HUES64 (cell line): ENCODE results near the gene TEX26.
"Not testable (repeated sequence)": the region's sequence is repeated elsewhere in the genome, so short reads cannot be mapped to it uniquely, and the experiment has no call there.

Source experiments
- H3K27ac ChIP-seq: 2 replicates; pipeline ENCODE4 v1.7.0; 2013; ENCODE audit warnings: low read depth, low read length, inconsistent platforms
- H3K27me3 ChIP-seq: 2 replicates; pipeline ENCODE4 v1.6.1; 2013; ENCODE audit warnings: mild to moderate bottlenecking, low read length; ENCODE audit not compliant: insufficient read depth
- H3K36me3 ChIP-seq: 2 replicates; pipeline ENCODE4 v1.6.1; 2013; ENCODE audit warnings: mild to moderate bottlenecking, low read length; ENCODE audit not compliant: insufficient read depth
- H3K4me1 ChIP-seq: 2 replicates; pipeline ENCODE4 v1.6.1; 2013; ENCODE audit warnings: mild to moderate bottlenecking, low read length, moderate library complexity; ENCODE audit not compliant: insufficient read depth
- H3K4me3 ChIP-seq: 2 replicates; pipeline ENCODE4 v1.5.1; 2013; ENCODE audit warnings: mild to moderate bottlenecking, low read length, moderate library complexity
- H3K9ac ChIP-seq: 2 replicates; pipeline ENCODE4 v1.6.1; 2013; ENCODE audit warnings: mild to moderate bottlenecking, low read depth, low read length
- H3K9me3 ChIP-seq: 2 replicates; pipeline ENCODE4 v1.6.1; 2013; ENCODE audit warnings: low read depth, low read length; ENCODE audit not compliant: insufficient read depth
- WGBS: fragments of 150-250, 120-280 bp; methylation state at CpG from one replicate; pipeline ENCODE4 v1.1.7; 2013; ENCODE audit warnings: missing lambda C conversion rate; 5-methylcytosine and 5-hydroxymethylcytosine counted together

TEX26 gene

GRCh38 chr13:30920162-30920909, 12.1 kb upstream of the TEX26 start:
- 0 out of 2 replicates have a peak, but pooled peaks cover 4% of the 10 kb centered on the region for H3K4me1 ChIP-seq
- no peak overlapping the region for H3K4me3 ChIP-seq
- 97% methylated on average over 5 of the region's 5 CpGs for WGBS
- no peak overlapping the region for H3K27ac ChIP-seq
- H3K27me3 ChIP-seq = no peaks in the 10 kb centered on the region
- no peaks in the 10 kb centered on the region for H3K36me3 ChIP-seq
- H3K9me3 ChIP-seq = no peaks in the 10 kb centered on the region
- no peak overlapping the region for H3K9ac ChIP-seq

GRCh38 chr13:30923418-30923817, 9.0 kb upstream of the TEX26 start:
- no peak overlapping the region for H3K9ac ChIP-seq
- H3K4me1 ChIP-seq = no peaks in the 10 kb centered on the region
- no peak overlapping the region for H3K27ac ChIP-seq
- no peak overlapping the region for H3K4me3 ChIP-seq
- H3K36me3 ChIP-seq = no peaks in the 10 kb centered on the region
- H3K27me3 ChIP-seq = no peaks in the 10 kb centered on the region
- H3K9me3 ChIP-seq = no peaks in the 10 kb centered on the region
- 94% methylated on average over 1 of the region's 1 CpG for WGBS

GRCh38 chr13:30924721-30925120, 7.7 kb upstream of the TEX26 start:
- no peaks in the 10 kb centered on the region for H3K4me1 ChIP-seq
- WGBS = 93% methylated on average over 3 of the region's 3 CpGs

GRCh38 chr13:30925429-30925828, 7.0 kb upstream of the TEX26 start:
- H3K9me3 ChIP-seq = no peaks in the 10 kb centered on the region
- H3K27ac ChIP-seq = no peak overlapping the region
- no peaks in the 10 kb centered on the region for H3K27me3 ChIP-seq
- no peaks in the 10 kb centered on the region for H3K4me1 ChIP-seq
- no peak overlapping the region for H3K9ac ChIP-seq
- H3K36me3 ChIP-seq = no peaks in the 10 kb centered on the region
- no peak overlapping the region for H3K4me3 ChIP-seq
- WGBS = 94% methylated on average over 1 of the region's 1 CpG

More at GRCh38 chr13:30924721-30925120, 7.7 kb upstream of the TEX26 start:
- H3K36me3 ChIP-seq = no peaks in the 10 kb centered on the region
- H3K27me3 ChIP-seq = no peaks in the 10 kb centered on the region
- no peak overlapping the region for H3K9ac ChIP-seq
- no peak overlapping the region for H3K4me3 ChIP-seq
- no peaks in the 10 kb centered on the region for H3K9me3 ChIP-seq
- H3K27ac ChIP-seq = no peak overlapping the region

- Histone ChIP-seq H3K4me3 (no peak overlapping the region), H3K27ac (no peak overlapping the region), H3K36me3 (no peaks in the 10 kb centered on the region), H3K9me3 (no peaks in the 10 kb centered on the region), H3K27me3 (peaks cover 7% of the 10 kb centered on the region), H3K9ac (no peak overlapping the region), H3K4me1 (no peaks in the 10 kb centered on the region)
- WGBS = 98% methylated on average over 3 of the region's 3 CpGs
These were observed 5.7 kb upstream of the TEX26 start for GRCh38 chr13:30926781-30927180.

- H3K27me3 ChIP-seq = peaks cover 11% of the 10 kb centered on the region
- WGBS = 88% methylated on average over 3 of the region's 3 CpGs
- H3K9me3 ChIP-seq, H3K4me3 ChIP-seq, H3K27ac ChIP-seq, H3K9ac ChIP-seq, H3K4me1 ChIP-seq, H3K36me3 ChIP-seq: not testable (repeated sequence)
These were observed 5.3 kb upstream of the TEX26 start for GRCh38 chr13:30927188-30927587.

- H3K9me3 ChIP-seq = no peaks in the 10 kb centered on the region
- no CpG with 5 or more reads among the region's 1 CpG for WGBS
- H3K36me3 ChIP-seq = no peaks in the 10 kb centered on the region
- H3K27ac ChIP-seq = no peak overlapping the region
- peaks cover 14% of the 10 kb centered on the region for H3K27me3 ChIP-seq
- H3K9ac ChIP-seq = no peak overlapping the region
- peaks cover 4% of the 10 kb centered on the region; the same call in 1 of the 2 replicates for H3K4me1 ChIP-seq
- no peak overlapping the region for H3K4me3 ChIP-seq
These were observed 4.9 kb upstream of the TEX26 start for GRCh38 chr13:30927595-30927994.

GRCh38 chr13:30928978-30929377, 3.5 kb upstream of the TEX26 start:
- Histone ChIP-seq H3K4me1 (peaks cover 7% of the 10 kb centered on the region; the same call in 1 of the 2 replicates), H3K36me3 (no peaks in the 10 kb centered on the region), H3K9me3 (no peaks in the 10 kb centered on the region), H3K9ac (no peak overlapping the region), H3K27me3 (peaks cover 28% of the 10 kb centered on the region), H3K4me3 (no peak overlapping the region), H3K27ac (no peak overlapping the region)
- 89% methylated on average over 5 of the region's 5 CpGs for WGBS

GRCh38 chr13:30933354-30933670, 856 bp downstream of the TEX26 start:
- H3K9ac ChIP-seq = no peak overlapping the region
- H3K4me1 ChIP-seq = peaks cover 7% of the 10 kb centered on the region; the same call in 1 of the 2 replicates
- H3K4me3 ChIP-seq = no peak overlapping the region
- H3K9me3 ChIP-seq = no peaks in the 10 kb centered on the region
- 84% methylated on average over 2 of the region's 3 CpGs for WGBS
- peaks cover 29% of the 10 kb centered on the region for H3K27me3 ChIP-seq
- H3K36me3 ChIP-seq = no peaks in the 10 kb centered on the region
- no peak overlapping the region for H3K27ac ChIP-seq

GRCh38 chr13:30934381-30934780, 1.9 kb downstream of the TEX26 start:
- Histone ChIP-seq H3K27me3 (peaks cover 29% of the 10 kb centered on the region), H3K4me3 (no peak overlapping the region), H3K36me3 (no peaks in the 10 kb centered on the region), H3K27ac (no peak overlapping the region), H3K4me1 (peaks cover 7% of the 10 kb centered on the region; the same call in 1 of the 2 replicates), H3K9ac (no peak overlapping the region), H3K9me3 (no peaks in the 10 kb centered on the region)
- WGBS = 54% methylated on average over 6 of the region's 6 CpGs

GRCh38 chr13:30934803-30935202, 2.3 kb downstream of the TEX26 start:
- peaks cover 7% of the 10 kb centered on the region; the same call in 1 of the 2 replicates for H3K4me1 ChIP-seq
- H3K27ac ChIP-seq = no peak overlapping the region
- no peaks in the 10 kb centered on the region for H3K9me3 ChIP-seq
- no peak overlapping the region for H3K4me3 ChIP-seq
- H3K27me3 ChIP-seq = peaks cover 29% of the 10 kb centered on the region
- H3K36me3 ChIP-seq = no peaks in the 10 kb centered on the region
- no peak overlapping the region for H3K9ac ChIP-seq
- 92% methylated on average over 3 of the region's 3 CpGs for WGBS

GRCh38 chr13:30936971-30937370, 4.5 kb downstream of the TEX26 start:
- no peaks in the 10 kb centered on the region for H3K36me3 ChIP-seq
- H3K27me3 ChIP-seq = peaks cover 20% of the 10 kb centered on the region
- WGBS = 90% methylated on average over 4 of the region's 4 CpGs
- H3K27ac ChIP-seq = no peak overlapping the region
- no peaks in the 10 kb centered on the region for H3K9me3 ChIP-seq
- H3K9ac ChIP-seq = no peak overlapping the region
- H3K4me1 ChIP-seq = peaks cover 7% of the 10 kb centered on the region; the same call in 1 of the 2 replicates
- no peak overlapping the region for H3K4me3 ChIP-seq
